Activated gamma-delta T cell treated with Interleukin-2 at 50 U/mL for 16 hours (primary cell): ENCODE data around the gene NFIX.

Experiments
- DNase-seq: peaks from one replicate; pipeline ENCODE4 v3.0.0-alpha.2; 2020

NFIX gene

DNA sequence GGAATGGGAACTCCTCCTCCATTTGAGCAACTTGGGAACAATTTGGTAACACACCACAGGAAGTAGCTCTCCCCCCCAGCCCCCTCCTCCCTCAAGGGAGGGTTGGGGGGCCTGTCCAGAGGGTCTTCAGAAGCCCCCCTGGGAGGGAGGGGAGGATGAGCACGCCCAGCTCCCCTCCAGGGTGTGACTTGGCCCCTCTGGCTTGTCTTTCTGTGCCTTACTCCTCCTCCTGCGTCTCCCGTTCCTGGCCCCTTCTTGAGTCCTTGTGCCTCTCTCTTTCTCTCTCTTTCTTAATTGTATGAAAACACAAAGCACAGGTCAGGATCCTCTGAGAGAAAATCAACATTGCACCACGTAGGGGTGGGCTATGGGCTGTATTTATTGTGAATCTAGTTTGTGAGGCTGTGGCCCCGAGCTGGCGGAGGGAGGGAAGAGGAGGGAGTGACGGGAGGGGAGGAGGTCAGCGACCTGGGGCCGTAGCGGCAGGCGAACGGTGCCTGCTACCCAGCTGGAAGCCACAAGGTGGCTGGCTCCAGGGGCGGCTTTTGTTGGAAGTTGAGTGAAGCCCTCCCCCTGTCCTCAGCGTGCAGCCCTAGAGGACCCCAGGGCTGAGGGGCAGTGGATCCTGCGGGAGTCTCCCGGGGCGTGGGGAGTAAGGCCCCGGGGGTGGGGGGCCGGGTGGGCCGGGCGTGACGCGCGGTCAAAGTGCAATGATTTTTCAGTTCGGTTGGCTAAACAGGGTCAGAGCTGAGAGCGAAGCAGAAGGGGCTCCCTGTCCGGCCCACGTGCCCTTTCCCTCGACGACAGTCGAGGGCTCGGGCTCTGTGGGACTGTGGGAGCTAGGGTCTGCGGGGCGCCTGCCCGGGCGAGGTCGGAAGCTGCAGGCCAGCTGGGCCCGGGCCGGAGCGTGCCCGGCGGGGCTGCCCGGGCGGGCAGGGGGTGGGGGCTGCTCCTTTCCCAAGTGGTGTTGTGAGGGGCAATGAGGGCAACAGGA, 101.0 kb downstream of the NFIX start:
- no peak for DNase-seq

DNA sequence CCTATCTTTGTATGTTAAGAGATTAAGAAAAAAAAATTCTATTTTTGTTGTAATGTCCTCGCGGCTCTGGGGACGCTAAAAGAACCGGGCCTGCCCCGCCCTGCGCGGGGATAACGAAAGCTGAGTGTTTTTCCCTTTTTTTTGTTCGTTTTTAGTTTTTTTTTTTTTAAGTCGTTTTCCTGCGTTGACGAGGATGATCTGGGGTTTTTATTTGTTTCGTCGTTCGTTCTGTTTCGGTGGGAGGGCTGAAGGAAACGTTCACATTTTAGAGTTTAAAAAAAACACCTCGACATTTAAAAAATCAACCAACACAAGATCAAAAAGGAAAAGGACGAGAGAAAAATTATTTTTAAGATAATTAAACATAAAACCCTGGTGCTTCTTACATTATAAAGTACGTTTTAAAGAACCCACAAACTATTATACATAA, 101.8 kb downstream of the NFIX start:
- no peak for DNase-seq

DNA sequence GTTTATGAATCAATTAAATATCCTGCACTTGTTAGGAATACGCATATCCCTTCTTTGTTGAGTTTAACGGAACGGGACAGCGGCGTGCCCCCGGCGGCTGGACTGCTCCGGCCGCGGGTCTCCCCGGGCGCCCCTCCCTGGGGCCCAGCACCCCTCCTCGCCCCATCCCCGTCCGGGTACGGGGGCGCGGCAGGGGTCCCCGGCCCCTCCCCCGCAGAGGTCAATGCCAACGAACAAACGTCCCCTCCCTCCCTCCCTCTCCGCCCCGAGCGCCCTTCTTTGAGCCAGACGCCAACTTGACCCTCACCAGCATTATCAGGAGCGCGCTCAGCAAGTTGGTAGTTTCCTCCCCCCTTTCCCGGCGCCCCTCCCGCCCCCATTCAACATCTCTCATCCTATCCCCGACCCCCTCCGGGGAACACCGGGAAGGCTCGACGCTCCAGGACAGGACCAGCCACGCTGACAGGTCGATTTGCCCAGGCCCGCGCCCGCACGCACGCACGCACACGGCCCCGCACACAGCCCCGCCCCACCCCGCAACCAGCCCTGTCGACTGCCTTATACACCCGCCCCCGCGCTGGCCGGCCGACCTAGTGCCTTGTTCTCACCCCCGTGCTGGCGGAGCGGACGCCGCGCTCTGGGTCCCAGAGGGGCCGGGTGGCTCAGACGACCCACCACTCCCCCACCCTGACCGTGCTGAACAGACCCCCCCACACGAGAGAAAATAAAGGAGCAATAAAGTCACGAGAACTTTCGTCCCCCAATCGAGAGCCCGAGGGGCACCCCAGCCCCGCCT, 102.4 kb downstream of the NFIX start:
- no peak for DNase-seq

DNA sequence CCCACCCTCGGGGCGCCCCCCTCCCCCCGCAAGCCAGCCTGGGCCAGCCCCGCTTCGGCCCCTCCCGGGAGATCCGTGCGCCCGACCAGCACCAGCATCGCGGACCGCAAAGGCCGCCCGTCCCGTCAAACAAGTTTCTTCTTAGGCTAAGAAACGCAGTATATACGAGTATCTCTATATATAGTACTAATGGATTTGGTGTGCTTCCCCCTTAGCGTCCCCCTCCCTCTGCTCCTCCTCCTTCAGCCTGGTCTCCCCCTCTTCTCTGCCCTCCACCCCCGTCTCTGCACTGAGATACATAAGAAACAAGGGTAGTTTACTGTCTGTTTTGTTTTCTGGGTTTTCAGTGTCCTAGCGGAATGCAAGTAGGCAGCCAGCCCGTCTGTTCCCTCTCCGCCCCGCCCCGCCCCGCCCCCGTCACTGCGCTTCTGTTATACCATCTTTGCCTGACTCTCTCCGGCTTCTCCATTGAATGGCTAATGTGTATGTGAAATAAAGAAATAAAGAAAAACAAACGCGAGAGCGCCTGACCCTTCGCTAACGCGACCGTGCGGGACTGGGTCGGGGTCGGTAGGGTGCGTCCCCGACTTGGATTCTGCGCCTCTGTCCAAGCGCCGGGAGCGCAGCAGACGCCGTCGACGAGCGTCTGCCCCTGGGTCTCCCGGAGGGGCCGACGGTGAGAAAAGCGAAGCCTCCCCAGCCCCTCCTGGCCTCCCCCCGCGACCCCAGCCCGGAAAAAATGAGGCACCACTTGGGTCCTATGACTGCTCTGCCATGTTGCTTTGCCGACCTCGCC, 103.2 kb downstream of the NFIX start:
- no peak for DNase-seq

DNA sequence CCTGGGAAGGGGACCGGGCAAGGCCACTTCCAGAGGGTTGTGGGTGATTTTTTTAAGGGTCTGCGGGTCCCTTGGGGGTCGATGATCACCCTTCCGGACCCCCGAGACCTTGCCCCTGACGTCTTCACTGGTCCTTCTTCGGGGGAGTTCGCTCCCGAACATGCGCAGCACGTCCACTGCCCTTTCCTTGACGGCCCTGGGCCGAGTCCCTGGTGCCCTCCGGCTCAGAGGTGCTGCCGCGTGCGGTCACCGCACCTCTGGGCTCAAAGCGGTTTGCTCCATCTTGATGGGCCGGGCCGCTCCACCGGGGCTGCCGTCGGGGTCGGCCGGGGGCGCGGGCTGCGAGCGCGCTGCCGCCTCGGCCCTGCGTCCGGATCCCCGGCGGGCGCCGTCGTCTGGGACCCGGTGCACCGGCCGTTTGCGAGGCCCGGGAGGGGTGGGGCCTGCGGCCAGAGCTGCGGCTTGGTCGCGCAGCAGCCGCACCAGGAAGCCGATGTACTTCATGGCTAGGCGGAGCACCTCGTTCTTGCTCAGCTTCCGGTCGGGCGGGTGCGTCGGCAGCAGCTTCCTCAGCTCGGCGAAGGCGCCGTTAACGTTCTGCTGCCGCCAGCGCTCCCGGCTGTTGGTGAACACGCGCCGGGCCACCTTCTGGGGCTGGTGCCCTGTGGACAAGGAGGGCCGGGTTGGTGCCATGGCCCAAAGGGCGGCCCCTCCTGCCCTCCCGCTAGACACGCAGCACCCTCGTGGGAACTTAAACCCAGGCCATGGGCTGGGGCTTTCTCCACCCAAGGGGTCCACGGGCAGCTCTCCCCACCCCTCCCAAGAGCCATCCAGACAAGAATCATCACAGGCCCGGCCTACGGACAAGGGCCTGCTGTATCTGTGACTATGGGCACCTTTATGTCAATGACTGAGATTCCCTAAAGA, 104.1 kb downstream of the NFIX start:
- DNase-seq: peak; percentile 78

DNA sequence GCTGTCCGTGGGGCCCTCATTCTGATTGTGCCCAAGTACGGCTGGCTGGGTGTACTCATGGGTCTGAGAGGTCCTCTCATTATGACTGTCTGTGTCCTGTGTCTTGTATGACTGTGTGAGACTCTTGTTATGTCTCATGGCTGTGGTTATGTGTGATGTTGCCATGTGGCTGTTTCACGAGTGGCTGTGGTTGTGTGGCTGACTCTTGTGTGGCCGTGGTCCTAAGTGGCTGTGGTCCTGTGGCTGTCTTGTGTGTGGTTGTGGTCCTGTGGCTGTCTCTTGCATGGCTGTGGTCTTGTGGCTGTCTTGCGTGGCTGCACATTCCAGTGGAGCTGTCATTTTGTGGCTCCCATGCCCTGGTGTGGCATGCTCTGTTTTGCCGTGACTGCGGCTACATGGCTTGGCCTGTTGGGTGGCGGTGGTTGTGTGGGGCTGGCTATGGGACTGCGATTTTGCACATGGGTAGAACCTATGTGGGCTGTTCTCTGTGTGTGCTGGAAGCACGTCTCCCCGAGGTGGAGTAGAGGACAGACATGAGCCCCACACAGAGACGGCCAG, 104.8 kb downstream of the NFIX start:
- DNase-seq: peak; percentile 67

DNA sequence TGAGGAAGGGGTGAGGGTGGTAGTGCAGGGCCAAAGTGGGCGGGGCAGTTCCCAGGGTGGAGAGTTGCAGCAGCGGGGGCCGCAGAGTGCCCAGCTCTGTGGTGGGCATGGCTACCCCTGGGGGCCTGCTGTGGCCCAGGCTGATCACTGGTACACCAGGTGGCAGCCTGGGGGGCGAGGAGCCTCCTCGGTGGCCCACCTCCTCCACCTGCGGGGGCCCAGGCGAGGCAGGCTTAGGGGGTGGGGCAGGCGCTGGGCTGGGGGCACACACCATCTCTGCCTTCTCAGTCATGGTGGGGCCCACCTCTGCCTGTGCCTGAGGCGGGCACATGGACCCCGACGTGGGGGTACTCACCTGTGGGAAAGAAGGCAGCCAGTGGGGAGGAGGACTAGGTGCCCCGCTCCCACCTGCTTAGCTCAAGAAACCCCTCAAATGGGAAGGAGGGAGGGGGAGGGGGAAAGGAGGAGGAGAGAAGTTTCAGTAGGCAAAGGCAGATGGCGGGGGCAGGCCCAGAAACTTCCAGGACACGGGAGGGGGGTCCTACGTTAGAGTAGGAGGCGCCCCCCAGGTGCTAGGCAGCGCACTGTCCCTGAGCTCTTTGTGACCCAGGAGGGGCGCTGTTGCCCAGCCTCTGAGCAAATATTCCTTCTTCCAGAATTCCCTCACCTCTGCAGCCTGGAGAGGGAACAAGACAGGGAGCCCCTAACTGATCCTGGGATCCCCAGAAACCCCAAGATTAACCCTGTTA, 105.7 kb downstream of the NFIX start:
- DNase-seq: no peak

DNA sequence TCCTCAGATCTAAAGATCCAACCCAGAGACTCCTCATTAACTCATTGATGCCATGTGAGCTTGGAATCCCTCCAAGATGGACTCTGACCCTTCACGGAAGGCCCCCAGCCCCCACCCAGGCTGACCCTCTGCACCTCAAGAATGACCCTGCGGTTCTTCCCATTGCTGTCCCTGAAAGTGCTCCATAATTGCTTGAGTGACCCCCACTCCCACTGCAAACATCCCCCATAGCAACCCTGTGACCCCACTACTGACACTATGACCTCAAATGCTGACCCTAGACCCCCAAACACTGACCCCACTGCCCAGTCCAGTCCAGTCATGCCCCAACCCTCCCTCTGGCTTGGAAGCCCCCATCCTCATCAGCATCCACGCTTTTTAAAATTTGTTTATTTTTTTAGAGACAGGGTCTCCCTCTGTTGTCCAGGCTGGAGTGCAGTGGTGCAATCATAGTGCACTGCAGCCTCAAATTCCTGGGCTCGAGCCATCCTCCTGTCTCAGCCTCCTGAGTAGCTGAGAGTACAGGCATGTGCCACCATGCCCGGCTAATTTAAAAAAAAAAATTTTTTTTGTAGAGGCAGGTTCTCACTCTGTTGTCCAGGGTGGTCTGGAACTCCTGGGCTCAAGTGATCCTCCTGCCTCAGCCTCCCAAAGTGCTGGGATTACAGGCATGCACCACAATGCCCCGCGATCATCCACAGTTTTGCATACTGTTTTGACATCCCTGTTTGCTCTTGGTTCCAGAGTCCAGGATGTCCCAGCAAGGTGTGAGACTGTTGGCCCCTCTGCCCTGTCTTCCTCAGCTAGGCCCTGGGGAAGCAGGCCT, 106.5 kb downstream of the NFIX start:
- DNase-seq: no peak

DNA sequence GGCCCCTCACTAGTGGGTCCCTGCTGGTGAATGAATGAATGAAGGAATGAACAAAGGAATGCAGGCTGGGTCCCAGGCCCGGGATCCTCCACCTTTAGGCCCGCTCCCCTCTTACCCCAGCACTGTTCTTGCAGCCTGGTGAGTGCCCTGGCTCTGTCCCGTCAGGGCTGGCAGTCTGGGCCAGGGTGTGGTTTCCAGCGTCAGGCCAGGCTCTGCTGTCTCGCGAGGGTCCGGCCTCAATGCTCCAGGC, 107.1 kb downstream of the NFIX start:
- no peak for DNase-seq

DNA sequence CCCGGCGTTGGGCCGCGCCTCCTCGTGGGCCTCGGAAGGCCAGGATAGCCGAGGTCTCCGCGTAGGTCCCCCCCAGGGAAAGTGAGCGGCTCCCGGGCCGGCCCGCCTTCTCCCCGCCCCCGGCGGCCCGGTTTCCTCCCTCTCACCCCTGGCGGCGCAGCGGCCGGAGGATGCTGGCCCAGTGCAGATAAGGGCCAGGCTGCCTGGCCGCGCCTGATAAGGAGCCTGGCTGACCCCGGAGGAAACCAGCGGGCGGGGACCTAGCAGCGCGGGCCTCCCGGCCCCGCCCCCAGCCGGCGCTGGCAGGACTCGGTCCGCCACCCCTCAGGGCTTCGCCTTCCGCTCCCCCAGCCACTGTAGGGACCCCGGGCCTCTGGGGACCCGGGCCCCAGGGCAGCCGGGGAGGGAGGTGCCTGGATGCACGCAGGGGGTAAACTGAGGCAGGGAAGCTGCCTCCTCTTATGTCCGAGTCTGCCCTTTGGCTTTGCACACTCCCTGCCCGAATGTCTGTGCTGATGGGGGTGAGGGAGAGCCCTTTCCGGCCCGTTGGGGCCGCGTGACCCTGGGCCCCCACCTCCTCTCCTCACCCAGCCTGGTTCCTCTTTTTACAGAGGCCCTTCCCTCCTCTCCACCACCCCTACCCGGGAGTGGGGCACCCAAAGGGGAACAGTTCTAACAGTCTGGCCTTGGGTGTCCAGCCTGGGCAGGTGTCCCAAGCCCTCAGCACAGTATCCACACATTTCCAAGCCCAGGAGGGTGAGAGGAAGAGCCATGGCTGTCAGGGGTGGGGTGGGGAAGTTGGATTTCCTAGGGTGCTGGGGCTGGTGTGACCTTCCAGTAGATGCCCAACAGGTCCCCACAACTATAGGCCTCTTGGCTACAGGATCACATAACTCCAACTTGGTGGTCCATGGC, 107.6 kb downstream of the NFIX start, which contains the start of gene LYL1:
Gene LYL1, minus strand, starts transcription at position 193 of the 915 bp plus-strand sequence. CDS start 1,687 bp downstream, outside the sequence.
- no peak for DNase-seq

DNA sequence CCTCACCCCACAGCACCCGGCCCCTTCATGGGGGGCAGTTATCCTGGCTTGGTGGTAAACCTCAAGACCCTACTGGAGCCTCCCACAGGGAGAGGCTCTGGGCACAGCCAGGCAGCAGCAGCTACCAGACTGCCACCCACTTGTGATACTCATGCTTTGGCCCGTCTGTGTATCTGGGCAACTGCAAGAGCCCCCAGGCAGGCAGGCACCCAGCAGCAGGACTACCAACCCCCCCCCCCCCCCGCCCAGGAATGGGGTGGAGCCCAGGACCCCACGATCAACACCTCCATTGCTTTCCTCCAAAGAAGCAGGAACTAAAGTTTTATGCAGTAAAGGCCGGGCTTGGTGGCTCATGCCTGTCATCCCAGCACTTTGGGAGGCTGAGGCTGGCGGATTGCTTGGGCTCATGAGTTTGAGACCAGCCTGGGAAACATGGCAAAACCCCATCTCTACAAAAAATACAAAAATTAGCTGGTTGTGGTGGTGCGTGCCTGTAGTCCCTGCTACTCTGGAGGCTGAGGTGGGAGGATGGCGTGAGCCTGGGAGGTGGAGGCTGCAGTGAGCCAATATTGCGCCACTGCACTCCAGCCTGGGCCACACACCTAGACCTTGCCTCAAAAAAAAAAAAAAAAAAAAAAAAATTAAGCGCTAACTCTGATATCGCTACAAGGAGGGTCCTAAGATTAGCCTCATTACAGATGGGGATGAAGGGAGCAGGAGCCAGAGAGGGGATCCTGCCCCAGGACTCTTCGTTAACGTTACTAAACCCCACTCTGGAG, 108.5 kb downstream of the NFIX start:
- DNase-seq: no peak

DNA sequence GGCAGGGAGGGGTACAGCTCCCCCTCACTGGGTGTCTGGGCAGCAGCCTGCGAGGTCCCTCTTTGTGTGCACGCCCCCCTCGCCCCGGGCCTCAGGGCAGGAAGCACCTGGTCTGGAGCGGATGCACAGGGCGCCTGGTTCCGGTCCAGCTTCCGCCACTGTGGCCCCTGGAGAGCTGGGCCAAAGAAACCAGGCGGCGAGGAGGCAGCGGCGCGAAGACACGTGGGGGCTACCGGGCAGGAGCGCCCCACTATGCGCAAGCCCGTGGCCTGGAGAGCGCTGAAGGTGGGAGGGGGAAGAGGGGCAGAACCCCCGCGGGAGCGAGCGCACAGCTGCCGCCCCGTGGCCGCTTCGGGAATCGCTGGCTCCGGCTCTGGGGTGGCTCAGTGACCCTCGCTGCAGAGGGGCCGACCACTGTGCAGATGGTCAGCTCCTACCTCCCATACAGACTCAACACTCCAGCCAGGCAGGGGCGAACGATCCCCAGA, 109.1 kb downstream of the NFIX start:
- DNase-seq: peak; percentile 65

DNA sequence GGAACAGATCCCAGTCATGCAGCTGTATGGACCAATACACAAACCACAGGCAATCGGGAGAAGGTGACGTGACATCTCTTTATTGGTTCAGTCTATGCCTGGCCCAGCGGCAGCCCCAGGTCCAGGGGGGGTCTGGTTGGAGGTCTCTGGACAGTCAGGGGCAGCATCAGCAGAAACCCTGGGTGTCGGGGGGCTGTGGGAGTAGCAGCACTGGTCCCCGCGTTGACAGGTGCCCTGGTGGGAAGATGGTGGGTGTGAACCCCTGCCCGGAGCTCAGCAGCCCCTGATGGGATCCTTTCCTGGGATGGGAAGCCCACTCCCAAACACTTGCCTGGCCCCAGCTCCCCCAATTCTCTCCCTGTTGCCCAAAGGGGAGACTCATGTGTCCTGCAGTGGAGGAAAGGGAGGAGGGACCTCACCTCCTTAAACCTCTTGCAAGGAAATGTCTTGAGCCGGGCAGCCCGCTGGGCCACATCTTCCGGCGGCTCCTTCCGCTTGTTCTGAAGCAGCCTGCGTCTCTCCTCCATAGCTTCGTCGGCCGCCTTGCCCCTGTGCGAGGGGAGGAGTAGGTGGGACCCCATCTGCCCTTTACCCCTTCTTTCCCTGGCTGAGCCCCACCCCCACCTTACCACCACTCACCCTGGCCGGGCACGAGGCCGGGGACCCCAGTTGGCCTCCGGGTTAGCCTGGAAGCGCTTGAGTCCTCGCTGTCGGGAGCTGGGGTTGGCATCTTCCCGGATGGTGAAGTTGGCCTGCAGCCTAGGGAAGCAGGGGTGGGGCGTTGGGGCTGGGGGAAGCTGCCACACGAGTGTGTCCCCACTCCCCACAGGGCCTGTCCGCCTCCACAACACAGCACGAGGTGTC, 109.8 kb downstream of the NFIX start:
- DNase-seq: peak; percentile 38

DNA sequence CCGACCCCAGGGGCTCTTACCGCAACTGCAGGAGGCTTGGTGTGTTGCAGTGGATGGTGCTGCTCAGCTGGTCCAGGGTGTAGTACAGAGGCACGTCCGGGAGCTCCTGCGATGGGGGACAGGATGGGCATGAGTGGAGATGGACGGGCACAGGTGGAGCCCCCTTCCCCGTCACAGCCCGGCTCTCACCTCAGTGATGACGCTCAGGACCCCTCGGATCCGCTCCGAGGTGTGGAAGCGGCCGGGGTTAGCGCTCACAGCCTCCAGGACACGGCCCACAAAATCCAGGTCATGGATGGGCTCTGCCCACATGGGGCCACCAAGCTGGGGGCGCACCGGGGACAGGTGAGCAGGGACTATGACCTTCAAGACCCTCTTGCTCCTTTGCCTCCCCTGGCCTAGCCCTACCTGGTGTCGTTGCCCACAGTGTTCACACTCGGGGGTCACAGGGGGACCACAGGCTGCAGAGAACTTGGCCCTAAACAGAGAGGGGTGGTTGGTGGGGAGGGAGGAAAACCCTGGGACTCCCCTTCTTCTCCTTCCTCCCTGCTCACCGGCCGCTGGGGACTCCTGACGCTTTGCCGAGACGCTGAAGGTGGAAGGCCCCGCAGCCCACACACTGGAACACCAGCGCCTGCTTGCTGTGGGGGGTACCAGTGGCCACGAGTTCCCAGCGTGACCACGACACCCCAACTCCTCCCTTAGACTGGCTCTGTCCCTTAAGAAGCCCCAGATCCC, 114.3 kb downstream of the NFIX start:
- DNase-seq: no peak

DNA sequence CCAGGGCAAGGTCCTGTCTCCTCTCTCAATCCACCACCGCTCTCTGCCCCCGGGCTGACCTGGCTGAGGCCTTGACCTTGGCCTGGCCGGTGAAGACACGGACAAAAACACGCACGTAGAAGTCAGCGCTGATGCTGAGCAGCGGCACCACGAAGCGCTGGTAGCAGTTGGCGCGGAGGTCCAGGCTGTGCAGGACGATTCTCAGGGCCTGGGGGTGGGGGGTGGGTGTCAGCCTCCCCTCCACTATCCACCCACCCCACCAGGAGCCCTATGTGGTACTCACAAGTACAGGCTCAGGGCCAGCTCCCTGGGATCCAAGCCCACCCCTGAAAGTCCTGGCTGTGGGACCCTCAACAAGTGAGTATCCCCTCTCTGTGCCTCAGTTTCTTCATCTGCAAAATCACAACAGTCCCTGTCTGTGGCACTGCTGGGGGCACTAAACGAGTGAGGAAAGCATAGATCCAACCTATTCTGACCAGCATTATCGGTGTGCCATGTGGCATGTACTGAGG, 114.9 kb downstream of the NFIX start:
- DNase-seq: no peak

DNA sequence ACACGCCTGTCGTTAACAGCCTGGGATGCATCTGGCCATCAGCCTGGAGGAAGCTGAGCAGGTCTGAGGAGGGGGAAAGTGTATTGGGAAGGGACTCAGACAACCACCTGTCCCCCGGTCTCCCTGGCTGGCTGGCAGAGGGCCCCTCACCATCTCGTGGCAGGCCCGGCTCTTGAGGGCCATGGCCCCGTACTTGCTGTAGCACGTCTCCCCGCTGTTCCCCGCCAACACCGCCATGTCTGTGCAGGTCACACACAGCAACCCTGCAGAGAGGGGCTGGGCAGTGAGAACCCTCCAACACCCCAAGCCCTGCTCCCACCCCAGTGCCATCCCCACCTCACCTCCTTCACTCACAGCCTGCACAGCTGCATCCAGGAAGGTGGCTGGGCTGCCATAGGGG, 117.3 kb downstream of the NFIX start:
- no peak for DNase-seq
